HepG2 (cell line): Measurements from ENCODE around the gene ELL3. TPM values are rescaled to one million over a fixed set of nuclear protein-coding genes. Genes with fewer than 3 reads are reported as not detected.

Source experiments
- ATRX ChIP-seq: sonication (generic); formaldehyde crosslinking; IDR thresholded peaks from 2 replicates; pipeline ENCODE4 v1.4.0; 2020; ENCODE audit warnings: missing genetic modification reagents, borderline replicate concordance
- CCAR2 ChIP-seq: fragments of 200-400 bp; formaldehyde crosslinking; optimal IDR thresholded peaks from 2 replicates; pipeline ENCODE3; 2018; ENCODE audit warnings: low read depth, mild to moderate bottlenecking, low read length, moderate library complexity
- CHD2 ChIP-seq: IDR thresholded peaks from 2 replicates; pipeline ENCODE4 v1.6.1; 2011; ENCODE audit warnings: low read depth, low read length, improper control_type of control experiment
- GLI4 ChIP-seq: sonication (generic); formaldehyde crosslinking; IDR thresholded peaks from 2 replicates; pipeline ENCODE4 v1.5.1; 2020; ENCODE audit warnings: missing genetic modification reagents, mild to moderate bottlenecking, moderate library complexity, borderline replicate concordance
- GPBP1L1 ChIP-seq: sonication (generic); formaldehyde crosslinking; IDR thresholded peaks from 2 replicates; pipeline ENCODE4 v1.5.0; 2020; ENCODE audit warnings: mild to moderate bottlenecking, missing genetic modification reagents
- HOXD1 ChIP-seq: sonication (generic); formaldehyde crosslinking; IDR thresholded peaks from 2 replicates; pipeline ENCODE4 v1.5.0; 2020; ENCODE audit warnings: missing genetic modification reagents
- IRX3 ChIP-seq: sonication (generic); formaldehyde crosslinking; IDR thresholded peaks from 2 replicates; pipeline ENCODE4 v1.8.1; 2023; ENCODE audit warnings: mild to moderate bottlenecking, low read depth, missing genetic modification reagents, borderline replicate concordance
- JUND ChIP-seq: sonication (generic); formaldehyde crosslinking; IDR thresholded peaks from 2 replicates; pipeline ENCODE4 v1.8.0; 2022; ENCODE audit warnings: mild to moderate bottlenecking, missing genetic modification reagents
- KDM1A ChIP-seq: IDR thresholded peaks from 2 replicates; pipeline ENCODE4 v1.6.1; 2016; ENCODE audit warnings: missing compliant biosample characterization
- RBAK ChIP-seq: sonication (generic); formaldehyde crosslinking; IDR thresholded peaks from 2 replicates; pipeline ENCODE4 v1.5.1; 2020; ENCODE audit warnings: mild to moderate bottlenecking, missing genetic modification reagents
- RBFOX2 ChIP-seq: fragments of 200-400 bp; formaldehyde crosslinking; IDR thresholded peaks from 2 replicates; pipeline ENCODE4 v1.6.1; 2017; ENCODE audit warnings: low read depth, mild to moderate bottlenecking, low read length
- THAP9 ChIP-seq: sonication (generic); formaldehyde crosslinking; IDR thresholded peaks from 2 replicates; pipeline ENCODE4; 2020; ENCODE audit warnings: missing genetic modification reagents, mild to moderate bottlenecking, borderline replicate concordance
- ZBTB4 ChIP-seq: sonication (generic); formaldehyde crosslinking; IDR thresholded peaks from 2 replicates; pipeline ENCODE4 v1.4.0; 2020; ENCODE audit warnings: missing genetic modification reagents, mild to moderate bottlenecking, borderline replicate concordance
- ZNF44 ChIP-seq: sonication (generic); formaldehyde crosslinking; IDR thresholded peaks from 2 replicates; pipeline ENCODE4 v1.5.1; 2020; ENCODE audit warnings: mild to moderate bottlenecking, missing genetic modification reagents
- ZNF605 ChIP-seq: sonication (generic); formaldehyde crosslinking; IDR thresholded peaks from 2 replicates; pipeline ENCODE4 v1.8.0; 2022; ENCODE audit warnings: mild to moderate bottlenecking, missing genetic modification reagents
- ZNF672 ChIP-seq: sonication (generic); formaldehyde crosslinking; IDR thresholded peaks from 2 replicates; pipeline ENCODE4 v1.8.1; 2022; ENCODE audit warnings: missing genetic modification reagents
- ZNF839 ChIP-seq: sonication (generic); formaldehyde crosslinking; IDR thresholded peaks from 2 replicates; pipeline ENCODE4 v1.4.0; 2020; ENCODE audit warnings: missing genetic modification reagents, mild to moderate bottlenecking, borderline replicate concordance
- polyA plus RNA-seq, 8 experiments: library from polyadenylated mRNA; depleted of rRNA in 3 of 8; stranded (reverse) in 7 of 8; unstranded in 1 of 8; fragments of >200 nt; fragmentation: Illumina TruSeq in 4 of 8; extraction: Trizol in 4 of 8; gene quantifications; 2 replicates each; pipeline versions ENCODE4 v1.2.1 to v1.2.3, GENCODE V29; 2011 to 2016; ENCODE audit warnings: low read depth in 4 of 8, missing spikeins in 1 of 8, mixed read lengths in 1 of 8; ENCODE audit not compliant: insufficient read depth in 1 of 8
- total RNA-seq, 5 experiments: library from RNA; depleted of rRNA; stranded (reverse); fragments of >200 nt; fragmentation: Illumina TruSeq; extraction: Trizol; gene quantifications; 2 replicates each; pipeline ENCODE4 v1.2.3, GENCODE V29; 2016; ENCODE audit warnings: low read depth in 1 of 5
- TF ChIP-seq, protein P1 (sequence below): sonication (generic); formaldehyde crosslinking; IDR thresholded peaks from 2 replicates; pipeline ENCODE4 v1.8.0; 2022; ENCODE audit warnings: missing genetic modification reagents, mild to moderate bottlenecking, borderline replicate concordance
- TF ChIP-seq, protein P2 (sequence below): IDR thresholded peaks from 2 replicates; pipeline ENCODE4 v1.6.1; 2016; ENCODE audit warnings: missing compliant biosample characterization, missing genetic modification reagents, borderline replicate concordance

The ELL3 gene
- total and polyA plus RNA-seq, 2 of the 13 experiments (the other 11 are each of a cell fraction or from before 2014, with no cell fraction given): 6.1 to 8.8 TPM

- TF ChIP-seq ZBTB4 (CRISPR knock-in tag) (peak; percentile 61; the same call in 1 of the 2 replicates), ATRX (no peak), JUND (0 out of 2 replicates have a peak, but pooled peaks have one; percentile 22), RBAK (CRISPR knock-in tag) (no peak), RBFOX2 (peak; percentile 70), GLI4 (CRISPR knock-in tag) (no peak), THAP9 (CRISPR knock-in tag) (peak; percentile 84), CHD2 (0 out of 2 replicates have a peak, but pooled peaks have one; percentile 12), ZNF839 (no peak), CCAR2 (no peak), HOXD1 (CRISPR knock-in tag) (no peak), ZNF44 (0 out of 2 replicates have a peak, but pooled peaks have one; percentile 13), ZNF605 (0 out of 2 replicates have a peak, but pooled peaks have one; percentile 44), GPBP1L1 (CRISPR knock-in tag) (no peak), KDM1A (CRISPR knock-in tag) (no peak), ZNF672 (no peak), IRX3 (CRISPR knock-in tag) (no peak)
- TF ChIP-seq, protein P1, sequence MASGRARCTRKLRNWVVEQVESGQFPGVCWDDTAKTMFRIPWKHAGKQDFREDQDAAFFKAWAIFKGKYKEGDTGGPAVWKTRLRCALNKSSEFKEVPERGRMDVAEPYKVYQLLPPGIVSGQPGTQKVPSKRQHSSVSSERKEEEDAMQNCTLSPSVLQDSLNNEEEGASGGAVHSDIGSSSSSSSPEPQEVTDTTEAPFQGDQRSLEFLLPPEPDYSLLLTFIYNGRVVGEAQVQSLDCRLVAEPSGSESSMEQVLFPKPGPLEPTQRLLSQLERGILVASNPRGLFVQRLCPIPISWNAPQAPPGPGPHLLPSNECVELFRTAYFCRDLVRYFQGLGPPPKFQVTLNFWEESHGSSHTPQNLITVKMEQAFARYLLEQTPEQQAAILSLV: no peak
- TF ChIP-seq, protein P2, sequence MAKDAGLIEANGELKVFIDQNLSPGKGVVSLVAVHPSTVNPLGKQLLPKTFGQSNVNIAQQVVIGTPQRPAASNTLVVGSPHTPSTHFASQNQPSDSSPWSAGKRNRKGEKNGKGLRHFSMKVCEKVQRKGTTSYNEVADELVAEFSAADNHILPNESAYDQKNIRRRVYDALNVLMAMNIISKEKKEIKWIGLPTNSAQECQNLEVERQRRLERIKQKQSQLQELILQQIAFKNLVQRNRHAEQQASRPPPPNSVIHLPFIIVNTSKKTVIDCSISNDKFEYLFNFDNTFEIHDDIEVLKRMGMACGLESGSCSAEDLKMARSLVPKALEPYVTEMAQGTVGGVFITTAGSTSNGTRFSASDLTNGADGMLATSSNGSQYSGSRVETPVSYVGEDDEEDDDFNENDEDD (CRISPR knock-in tag): peak; percentile 59; the same call in 1 of the 2 replicates
Measured at GRCh38 chr15:43800286-43801141, 23.7 kb upstream of the ELL3 start, which contains the start of gene HYPK (continued).
